ENCODE data around the gene KLRK1.

GRCh38 chr12:10331642-10332239, 58.1 kb downstream of the KLRK1 start:
- no peak for TF ChIP-seq POLR2A (IDR thresholded peaks at IDR 0.05; ENCODE audit: low read depth, low read length)
- TF ChIP-seq POLR2AphosphoS5 (IDR thresholded peaks at IDR 0.05; ENCODE audit: low read depth, low read length) = no peak
- TF ChIP-seq TAF1 (IDR thresholded peaks at IDR 0.05; ENCODE audit: low read depth, low read length) = no peak
- TF ChIP-seq SPI1 (IDR thresholded peaks at IDR 0.05; ENCODE audit: low read depth, low read length) = no peak
- TF ChIP-seq PAX5 (IDR thresholded peaks at IDR 0.05; ENCODE audit: insufficient read depth, low read length, severe bottlenecking) = no peak

All from GM12891 (cell line).